OCI-LY7 (cell line): Measurements from ENCODE around the gene CDH1.

Experiments
- EZH2phosphoT487 ChIP-seq: fragments of 200-600 bp; sonication (generic); IDR thresholded peaks from 2 replicates; pipeline ENCODE4 v1.6.1; 2018; ENCODE audit warnings: low read depth, borderline replicate concordance, mild to moderate bottlenecking, mixed run types, antibody characterized with exemption, low read length, moderate library complexity, mixed read lengths
- TF ChIP-seq, protein P1 (sequence below): fragments of 200-600 bp; sonication (generic); conservative IDR thresholded peaks from 2 replicates; pipeline ENCODE4 v1.5.1; 2014; ENCODE audit warnings: mild to moderate bottlenecking, antibody characterized with exemption, low read length, moderate library complexity, mixed read lengths

GRCh38 chr16:68732741-68733399, 4.2 kb upstream of the CDH1 start:
- TF ChIP-seq, protein P1, sequence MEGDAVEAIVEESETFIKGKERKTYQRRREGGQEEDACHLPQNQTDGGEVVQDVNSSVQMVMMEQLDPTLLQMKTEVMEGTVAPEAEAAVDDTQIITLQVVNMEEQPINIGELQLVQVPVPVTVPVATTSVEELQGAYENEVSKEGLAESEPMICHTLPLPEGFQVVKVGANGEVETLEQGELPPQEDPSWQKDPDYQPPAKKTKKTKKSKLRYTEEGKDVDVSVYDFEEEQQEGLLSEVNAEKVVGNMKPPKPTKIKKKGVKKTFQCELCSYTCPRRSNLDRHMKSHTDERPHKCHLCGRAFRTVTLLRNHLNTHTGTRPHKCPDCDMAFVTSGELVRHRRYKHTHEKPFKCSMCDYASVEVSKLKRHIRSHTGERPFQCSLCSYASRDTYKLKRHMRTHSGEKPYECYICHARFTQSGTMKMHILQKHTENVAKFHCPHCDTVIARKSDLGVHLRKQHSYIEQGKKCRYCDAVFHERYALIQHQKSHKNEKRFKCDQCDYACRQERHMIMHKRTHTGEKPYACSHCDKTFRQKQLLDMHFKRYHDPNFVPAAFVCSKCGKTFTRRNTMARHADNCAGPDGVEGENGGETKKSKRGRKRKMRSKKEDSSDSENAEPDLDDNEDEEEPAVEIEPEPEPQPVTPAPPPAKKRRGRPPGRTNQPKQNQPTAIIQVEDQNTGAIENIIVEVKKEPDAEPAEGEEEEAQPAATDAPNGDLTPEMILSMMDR, result no peak
- TF ChIP-seq EZH2phosphoT487, result no peak
